WTC11 (cell line): ENCODE data around the gene ETV5.

Source experiments
- CTCF ChIP-seq: fragments of 200-600 bp; IDR thresholded peaks from 2 replicates; pipeline ENCODE4 v1.8.0; 2022; ENCODE audit warnings: antibody characterized with exemption
- ETV6 ChIP-seq: sonication (generic); formaldehyde crosslinking; IDR thresholded peaks from 2 replicates; pipeline ENCODE4 v1.8.1; 2022; ENCODE audit warnings: mild to moderate bottlenecking, missing genetic modification reagents
- TF ChIP-seq, protein P1 (sequence below): sonication (generic); formaldehyde crosslinking; IDR thresholded peaks from 2 replicates; pipeline ENCODE4 v1.8.0; 2022; ENCODE audit warnings: missing genetic modification reagents

DNA sequence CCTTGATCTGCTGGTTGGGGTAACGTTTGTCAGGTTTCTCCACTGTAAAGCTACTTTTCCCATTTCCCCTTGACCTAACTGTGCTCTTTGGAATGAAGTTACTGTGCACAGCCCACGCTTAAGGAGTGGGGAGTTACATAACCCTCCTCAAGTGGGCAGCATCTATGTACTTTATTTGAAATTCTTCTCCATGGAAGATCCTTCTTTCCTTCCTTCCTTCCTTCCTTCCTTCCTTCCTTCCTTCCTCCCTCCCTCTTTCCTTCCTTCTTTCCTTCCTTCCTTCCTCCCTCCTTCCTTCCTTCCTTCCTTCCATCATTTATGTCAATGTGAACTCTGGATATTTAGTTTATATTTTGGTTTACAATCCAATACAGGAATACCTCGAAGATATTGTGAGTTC, 94.0 kb downstream of the ETV5 start:
- TF ChIP-seq, protein P1, sequence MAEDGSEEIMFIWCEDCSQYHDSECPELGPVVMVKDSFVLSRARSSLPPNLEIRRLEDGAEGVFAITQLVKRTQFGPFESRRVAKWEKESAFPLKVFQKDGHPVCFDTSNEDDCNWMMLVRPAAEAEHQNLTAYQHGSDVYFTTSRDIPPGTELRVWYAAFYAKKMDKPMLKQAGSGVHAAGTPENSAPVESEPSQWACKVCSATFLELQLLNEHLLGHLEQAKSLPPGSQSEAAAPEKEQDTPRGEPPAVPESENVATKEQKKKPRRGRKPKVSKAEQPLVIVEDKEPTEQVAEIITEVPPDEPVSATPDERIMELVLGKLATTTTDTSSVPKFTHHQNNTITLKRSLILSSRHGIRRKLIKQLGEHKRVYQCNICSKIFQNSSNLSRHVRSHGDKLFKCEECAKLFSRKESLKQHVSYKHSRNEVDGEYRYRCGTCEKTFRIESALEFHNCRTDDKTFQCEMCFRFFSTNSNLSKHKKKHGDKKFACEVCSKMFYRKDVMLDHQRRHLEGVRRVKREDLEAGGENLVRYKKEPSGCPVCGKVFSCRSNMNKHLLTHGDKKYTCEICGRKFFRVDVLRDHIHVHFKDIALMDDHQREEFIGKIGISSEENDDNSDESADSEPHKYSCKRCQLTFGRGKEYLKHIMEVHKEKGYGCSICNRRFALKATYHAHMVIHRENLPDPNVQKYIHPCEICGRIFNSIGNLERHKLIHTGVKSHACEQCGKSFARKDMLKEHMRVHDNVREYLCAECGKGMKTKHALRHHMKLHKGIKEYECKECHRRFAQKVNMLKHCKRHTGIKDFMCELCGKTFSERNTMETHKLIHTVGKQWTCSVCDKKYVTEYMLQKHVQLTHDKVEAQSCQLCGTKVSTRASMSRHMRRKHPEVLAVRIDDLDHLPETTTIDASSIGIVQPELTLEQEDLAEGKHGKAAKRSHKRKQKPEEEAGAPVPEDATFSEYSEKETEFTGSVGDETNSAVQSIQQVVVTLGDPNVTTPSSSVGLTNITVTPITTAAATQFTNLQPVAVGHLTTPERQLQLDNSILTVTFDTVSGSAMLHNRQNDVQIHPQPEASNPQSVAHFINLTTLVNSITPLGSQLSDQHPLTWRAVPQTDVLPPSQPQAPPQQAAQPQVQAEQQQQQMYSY (CRISPR knock-in tag): no peak
- TF ChIP-seq CTCF (no peak), ETV6 (CRISPR knock-in tag) (no peak)
